Breast epithelium (tissue), 4 donors: ENCODE results near the gene YKT6. TPM values are rescaled to one million over a fixed set of nuclear protein-coding genes. Genes with fewer than 3 reads are reported as not detected.

Source experiments
- DNase-seq, 2 donors: peaks; one replicate each; pipeline ENCODE4 v3.0.0-alpha.2; 2019; ENCODE audit warnings: low spot score in 2 of 2
- H3K27ac ChIP-seq, 2 donors: fragments of 200-600 bp; sonication (generic) in 1 of 2; one replicate each; pipeline ENCODE4 v1.5.1; 2016 to 2019; ENCODE audit warnings: mild to moderate bottlenecking in 1 of 2
- H3K27me3 ChIP-seq, 2 donors: fragments of 200-600 bp; sonication (generic) in 1 of 2; one replicate each; pipeline versions ENCODE4 v1.5.1 to v1.6.0; 2017 to 2019; ENCODE audit warnings: control low read depth in 1 of 2, mild to moderate bottlenecking in 1 of 2
- H3K36me3 ChIP-seq: fragments of 200-600 bp; one replicate; pipeline ENCODE4 v1.5.1; 2019
- H3K4me1 ChIP-seq, 2 donors: fragments of 200-600 bp; sonication (generic); one replicate each; pipeline ENCODE4 v1.5.1; 2016 to 2019; ENCODE audit warnings: control low read depth in 1 of 2
- H3K4me3 ChIP-seq, 3 donors: fragments of 200-600 bp; sonication (generic); 1 replicate in 2 of 3; 2 replicates in 1 of 3; pipeline ENCODE4 v1.5.1; 2016 to 2019; ENCODE audit warnings: mild to moderate bottlenecking in 3 of 3, moderate library complexity in 2 of 3
- H3K9me3 ChIP-seq, 2 donors: fragments of 200-600 bp; sonication (generic) in 1 of 2; one replicate each; pipeline ENCODE4 v1.5.1; 2016 to 2019; ENCODE audit warnings: control low read depth in 1 of 2
- POLR2A ChIP-seq: fragments of 450-650 bp; IDR thresholded peaks from one replicate; pipeline ENCODE4 v1.6.1; 2016; ENCODE audit warnings: antibody characterized with exemption, mild to moderate bottlenecking, moderate library complexity
- POLR2AphosphoS5 ChIP-seq, 3 donors: sonication (generic); formaldehyde crosslinking; IDR thresholded peaks; one replicate each; pipeline ENCODE4 v1.6.1; 2017; ENCODE audit warnings: antibody characterized with exemption in 3 of 3
- intact Hi-C: fragments of 100-400 bp; cut with DNase I; formaldehyde crosslinking; loops from one replicate; pipeline ENCODE4 v1.15.1; 2023; ENCODE audit warnings: low total_unique reads
- total RNA-seq, 3 donors: library from RNA; depleted of rRNA; stranded (reverse); fragments of >200 nt; gene quantifications; one replicate each; pipeline ENCODE4 v1.1.0, GENCODE V29; 2016
- TF ChIP-seq, protein P1 (sequence below), 3 donors: fragments of 450-650 bp; IDR thresholded peaks; one replicate each; pipeline ENCODE4 v1.5.1; 2016 to 2017; ENCODE audit warnings: antibody characterized with exemption in 3 of 3, mild to moderate bottlenecking in 3 of 3, moderate library complexity in 3 of 3

YKT6 gene
- total RNA-seq, 3 donors from 2014 or later: 40.2 to 57.0 (median 49.4) TPM

DNA sequence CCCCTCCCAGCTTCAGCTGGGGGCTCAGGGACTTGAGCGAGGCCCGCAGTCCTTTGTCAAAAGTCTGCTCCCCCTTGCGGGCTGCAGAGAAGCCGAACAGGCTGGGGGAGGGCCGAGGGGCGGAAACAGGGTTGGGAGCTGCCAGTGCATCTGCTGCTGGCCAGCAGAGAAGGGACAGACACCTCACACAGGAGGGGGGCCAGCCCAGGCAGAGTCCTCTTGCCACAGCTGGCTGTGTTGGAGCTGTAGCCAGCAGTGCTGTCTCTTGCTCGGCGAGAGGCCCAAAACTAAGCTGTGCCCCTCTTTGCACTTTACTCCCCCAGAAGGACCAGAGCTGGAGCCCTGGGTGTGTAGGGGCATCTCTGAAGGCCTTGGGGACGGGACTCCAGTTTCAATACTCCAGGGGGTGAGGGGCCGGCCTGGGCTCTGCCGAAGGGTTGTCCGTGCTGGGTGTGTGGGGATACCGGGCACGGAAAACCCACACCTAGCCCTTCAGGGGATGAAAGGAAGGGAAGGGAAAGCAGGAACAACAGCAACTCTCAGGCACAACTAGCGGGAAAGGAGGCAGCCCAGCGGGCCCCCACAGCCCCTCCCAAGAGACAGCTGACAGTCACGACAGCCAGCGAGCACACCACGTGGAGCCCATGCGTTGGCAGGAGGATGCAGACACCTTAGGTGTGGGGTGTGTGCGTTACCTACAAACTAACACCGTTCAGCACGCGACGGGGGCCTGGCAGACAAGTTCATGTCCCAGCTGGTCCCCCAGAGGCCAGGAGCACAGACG is 17.8 kb downstream of the YKT6 start:
- peak in 1 of 2 donors; percentile 33 for DNase-seq
- intact Hi-C loops: no loop called here

DNA sequence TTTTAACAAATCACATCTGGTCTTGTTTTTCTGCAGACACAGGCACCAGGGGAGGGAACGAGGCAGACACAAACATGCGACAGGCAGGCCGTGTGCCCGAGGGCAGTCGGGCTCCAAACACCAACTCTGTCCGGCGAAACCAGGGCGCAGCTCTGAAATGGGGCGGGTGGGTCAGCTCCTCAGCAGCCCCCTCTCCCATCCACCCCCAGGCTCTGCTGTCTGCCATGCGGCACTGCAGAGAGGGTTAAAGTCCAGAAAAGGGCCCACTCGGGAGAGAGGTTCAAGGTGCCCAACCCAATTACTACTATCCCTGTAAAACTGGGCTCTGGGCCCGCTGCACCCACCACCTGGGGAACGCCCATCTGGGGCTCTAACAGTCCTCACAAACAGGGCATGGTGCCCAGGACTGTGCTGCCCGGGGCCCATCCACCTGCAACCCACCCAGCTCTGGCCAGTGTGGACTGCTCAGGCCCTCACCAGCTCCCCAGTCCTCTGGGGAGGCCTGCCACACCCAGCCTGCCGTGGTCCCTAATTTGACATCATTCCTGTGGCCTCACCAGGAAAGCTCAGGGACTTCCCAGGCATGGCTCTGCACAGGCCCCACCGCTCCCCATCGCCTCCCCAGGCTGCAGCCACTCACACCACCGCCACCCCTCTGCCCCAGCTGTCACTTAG is 18.7 kb downstream of the YKT6 start:
- intact Hi-C loops: no loop called here
- TF ChIP-seq POLR2AphosphoS5 (IDR thresholded peaks at IDR 0.05): no peak
- TF ChIP-seq, protein P1, sequence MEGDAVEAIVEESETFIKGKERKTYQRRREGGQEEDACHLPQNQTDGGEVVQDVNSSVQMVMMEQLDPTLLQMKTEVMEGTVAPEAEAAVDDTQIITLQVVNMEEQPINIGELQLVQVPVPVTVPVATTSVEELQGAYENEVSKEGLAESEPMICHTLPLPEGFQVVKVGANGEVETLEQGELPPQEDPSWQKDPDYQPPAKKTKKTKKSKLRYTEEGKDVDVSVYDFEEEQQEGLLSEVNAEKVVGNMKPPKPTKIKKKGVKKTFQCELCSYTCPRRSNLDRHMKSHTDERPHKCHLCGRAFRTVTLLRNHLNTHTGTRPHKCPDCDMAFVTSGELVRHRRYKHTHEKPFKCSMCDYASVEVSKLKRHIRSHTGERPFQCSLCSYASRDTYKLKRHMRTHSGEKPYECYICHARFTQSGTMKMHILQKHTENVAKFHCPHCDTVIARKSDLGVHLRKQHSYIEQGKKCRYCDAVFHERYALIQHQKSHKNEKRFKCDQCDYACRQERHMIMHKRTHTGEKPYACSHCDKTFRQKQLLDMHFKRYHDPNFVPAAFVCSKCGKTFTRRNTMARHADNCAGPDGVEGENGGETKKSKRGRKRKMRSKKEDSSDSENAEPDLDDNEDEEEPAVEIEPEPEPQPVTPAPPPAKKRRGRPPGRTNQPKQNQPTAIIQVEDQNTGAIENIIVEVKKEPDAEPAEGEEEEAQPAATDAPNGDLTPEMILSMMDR (IDR thresholded peaks at IDR 0.05): no peak
- TF ChIP-seq POLR2A: no peak
- H3K4me1 ChIP-seq: no peaks in the 10 kb centered on the region
- H3K27ac ChIP-seq: no peak overlapping the region
- no peaks in the 10 kb centered on the region for H3K27me3 ChIP-seq
- no peak overlapping the region for H3K4me3 ChIP-seq
- no peaks in the 10 kb centered on the region for H3K9me3 ChIP-seq
- DNase-seq: no peak
- H3K36me3 ChIP-seq: no peaks in the 10 kb centered on the region

More for the DNA sequence above, 17.8 kb downstream of the YKT6 start:
- TF ChIP-seq, protein P1 (IDR thresholded peaks at IDR 0.05): no peak
- TF ChIP-seq POLR2AphosphoS5 (IDR thresholded peaks at IDR 0.05) (no peak), POLR2A (no peak)
- no peak overlapping the region for H3K4me3 ChIP-seq
- H3K9me3 ChIP-seq: no peaks in the 10 kb centered on the region
- no peaks in the 10 kb centered on the region for H3K4me1 ChIP-seq
- no peaks in the 10 kb centered on the region for H3K27me3 ChIP-seq
- no peaks in the 10 kb centered on the region for H3K36me3 ChIP-seq
- H3K27ac ChIP-seq: no peak overlapping the region

DNA sequence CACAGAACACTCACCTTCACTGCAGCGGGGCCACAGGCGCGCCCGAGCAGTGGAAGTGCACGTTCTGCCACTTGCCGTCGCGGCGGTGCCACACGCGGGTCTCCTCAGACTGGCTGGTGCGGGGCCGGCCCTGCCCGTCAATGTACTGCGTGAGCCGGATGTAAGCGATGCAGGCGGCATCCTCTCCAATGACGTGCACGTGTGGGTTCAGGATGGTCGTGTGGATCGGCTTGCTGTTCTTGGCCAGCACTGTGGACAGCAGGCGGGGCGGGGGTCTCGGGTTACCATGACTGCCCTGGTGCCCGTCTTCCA is 19.2 kb downstream of the YKT6 start:
- no peak overlapping the region for H3K4me3 ChIP-seq
- intact Hi-C loops: no loop called here
- no peak overlapping the region for H3K27ac ChIP-seq
- peak in 1 of 2 donors; percentile 38 for DNase-seq
- H3K36me3 ChIP-seq: no peaks in the 10 kb centered on the region
- TF ChIP-seq, protein P1 (IDR thresholded peaks at IDR 0.05): no peak
- TF ChIP-seq POLR2AphosphoS5 (IDR thresholded peaks at IDR 0.05) (no peak), POLR2A (no peak)
- H3K4me1 ChIP-seq: no peaks in the 10 kb centered on the region
- H3K9me3 ChIP-seq: no peaks in the 10 kb centered on the region
- no peaks in the 10 kb centered on the region for H3K27me3 ChIP-seq

DNA sequence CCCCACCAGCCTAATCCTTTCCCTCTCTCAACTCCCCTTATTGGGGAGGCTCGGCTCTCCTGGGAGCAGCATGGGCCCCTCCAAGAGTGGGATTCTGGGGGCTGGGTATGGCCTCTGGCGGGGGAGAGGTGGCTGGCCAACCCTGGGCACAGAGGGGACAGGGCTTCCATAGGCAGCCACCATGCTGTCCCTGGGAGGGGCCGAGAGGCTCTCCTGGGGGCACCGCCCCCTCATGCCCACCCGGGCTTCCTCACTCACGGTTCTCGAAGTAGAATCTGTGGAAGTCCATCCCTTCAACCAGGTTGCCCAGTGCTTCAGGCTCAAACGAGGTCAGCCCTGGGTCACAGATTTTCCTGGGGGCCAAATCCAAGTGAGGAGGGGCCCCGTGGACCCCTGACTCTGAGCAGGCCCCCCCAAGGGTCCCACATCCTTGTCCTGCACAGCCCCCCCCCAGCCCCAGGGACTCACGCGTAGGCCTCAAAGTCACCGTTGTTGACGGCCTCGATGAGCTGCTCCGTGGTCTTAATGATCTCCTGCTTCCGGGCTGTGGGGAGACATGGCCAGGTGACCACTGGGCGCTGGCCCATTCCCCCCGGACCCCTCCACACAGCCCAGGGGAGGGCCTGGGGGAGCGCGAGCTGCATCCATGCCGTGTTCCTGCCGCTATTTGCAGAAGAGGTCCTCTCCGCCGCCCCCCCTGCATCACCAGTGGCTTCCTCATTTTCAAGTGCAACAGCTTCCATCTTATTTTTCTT is 19.8 kb downstream of the YKT6 start:
- Histone ChIP-seq H3K4me1 (no peaks in the 10 kb centered on the region), H3K4me3 (no peak overlapping the region), H3K27me3 (peaks cover 0 to 3% of the 10 kb centered on the region in 2 donors), H3K27ac (no peak overlapping the region), H3K36me3 (no peaks in the 10 kb centered on the region), H3K9me3 (no peaks in the 10 kb centered on the region)
- intact Hi-C loops: no loop called here
- DNase-seq: peak in 1 of 2 donors; percentile 45
- no peak for TF ChIP-seq POLR2AphosphoS5 (IDR thresholded peaks at IDR 0.05)
- TF ChIP-seq, protein P1 (IDR thresholded peaks at IDR 0.05): no peak
